DND-41 (cell line): Measurements from ENCODE around the gene CLIP3.

ENCODE experiments used
- ATAC-seq: fragments of 200-7000 bp; cut with Tn5 transposase; 3 replicates; pipeline ENCODE4 v1.9.1; 2021; ENCODE audit warnings: low read depth; ENCODE audit not compliant: insufficient read depth
- DNase-seq: peaks from one replicate; pipeline ENCODE4 v3.0.0-alpha.2; 2020
- H2AFZ ChIP-seq: 2 replicates; pipeline ENCODE4 v1.6.0; 2012; ENCODE audit warnings: low read depth, low read length
- H3K27ac ChIP-seq: 2 replicates; pipeline ENCODE4 v1.5.1; 2012; ENCODE audit warnings: low read length, inconsistent platforms
- H3K27me3 ChIP-seq: fragments of 200-600 bp; sonication (generic); 2 replicates; pipeline ENCODE4 v1.6.0; 2012; ENCODE audit warnings: low read length, mild to moderate bottlenecking, inconsistent platforms; ENCODE audit not compliant: insufficient read depth, poor library complexity
- H3K36me3 ChIP-seq: 2 replicates; pipeline ENCODE4 v1.5.1; 2012; ENCODE audit warnings: low read length, inconsistent platforms; ENCODE audit not compliant: insufficient read depth
- H3K4me1 ChIP-seq: 2 replicates; pipeline ENCODE4 v1.5.1; 2012; ENCODE audit warnings: mild to moderate bottlenecking, low read length; ENCODE audit not compliant: insufficient read depth
- H3K4me2 ChIP-seq: 2 replicates; pipeline ENCODE4 v1.6.0; 2012; ENCODE audit warnings: mild to moderate bottlenecking, moderate library complexity, low read length, inconsistent platforms; ENCODE audit not compliant: insufficient read depth
- H3K4me3 ChIP-seq, 2 experiments: fragments of 200-600 bp in 1 of 2; shearing (Covaris generic) in 1 of 2; 2 replicates each; pipeline ENCODE4 v1.5.1; 2012 to 2016; ENCODE audit warnings: inconsistent platforms in 2 of 2, low read length in 2 of 2, mild to moderate bottlenecking in 2 of 2, low read depth in 1 of 2, moderate library complexity in 1 of 2
- H3K79me2 ChIP-seq: 2 replicates; pipeline ENCODE4 v1.6.0; 2012; ENCODE audit warnings: low read length, inconsistent platforms; ENCODE audit not compliant: insufficient read depth
- H3K9ac ChIP-seq: 2 replicates; pipeline ENCODE4 v1.6.0; 2012; ENCODE audit warnings: low read depth, mild to moderate bottlenecking, inconsistent platforms, low read length, moderate library complexity
- H3K9me3 ChIP-seq: 2 replicates; pipeline ENCODE4 v1.5.1; 2012; ENCODE audit warnings: low read length, moderate library complexity, mild to moderate bottlenecking, inconsistent platforms; ENCODE audit not compliant: insufficient read depth, severe bottlenecking
- H4K20me1 ChIP-seq: 2 replicates; pipeline ENCODE4 v1.6.0; 2012; ENCODE audit warnings: low read length; ENCODE audit not compliant: insufficient read depth
- EZH2 ChIP-seq: IDR thresholded peaks from 3 replicates; pipeline ENCODE4 v1.6.1; 2012; ENCODE audit warnings: borderline replicate concordance, low read depth, mild to moderate bottlenecking, moderate library complexity, low read length, inconsistent platforms; ENCODE audit not compliant: severe bottlenecking
- TF ChIP-seq, protein P1 (sequence below): IDR thresholded peaks from 2 replicates; pipeline ENCODE4 v1.5.1; 2012; ENCODE audit warnings: borderline replicate concordance, low read length, moderate library complexity, mild to moderate bottlenecking; ENCODE audit not compliant: poor library complexity, severe bottlenecking; ENCODE audit errors: extremely low read depth

CLIP3 gene, protein sequence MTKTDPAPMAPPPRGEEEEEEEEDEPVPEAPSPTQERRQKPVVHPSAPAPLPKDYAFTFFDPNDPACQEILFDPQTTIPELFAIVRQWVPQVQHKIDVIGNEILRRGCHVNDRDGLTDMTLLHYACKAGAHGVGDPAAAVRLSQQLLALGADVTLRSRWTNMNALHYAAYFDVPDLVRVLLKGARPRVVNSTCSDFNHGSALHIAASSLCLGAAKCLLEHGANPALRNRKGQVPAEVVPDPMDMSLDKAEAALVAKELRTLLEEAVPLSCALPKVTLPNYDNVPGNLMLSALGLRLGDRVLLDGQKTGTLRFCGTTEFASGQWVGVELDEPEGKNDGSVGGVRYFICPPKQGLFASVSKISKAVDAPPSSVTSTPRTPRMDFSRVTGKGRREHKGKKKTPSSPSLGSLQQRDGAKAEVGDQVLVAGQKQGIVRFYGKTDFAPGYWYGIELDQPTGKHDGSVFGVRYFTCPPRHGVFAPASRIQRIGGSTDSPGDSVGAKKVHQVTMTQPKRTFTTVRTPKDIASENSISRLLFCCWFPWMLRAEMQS

DNA sequence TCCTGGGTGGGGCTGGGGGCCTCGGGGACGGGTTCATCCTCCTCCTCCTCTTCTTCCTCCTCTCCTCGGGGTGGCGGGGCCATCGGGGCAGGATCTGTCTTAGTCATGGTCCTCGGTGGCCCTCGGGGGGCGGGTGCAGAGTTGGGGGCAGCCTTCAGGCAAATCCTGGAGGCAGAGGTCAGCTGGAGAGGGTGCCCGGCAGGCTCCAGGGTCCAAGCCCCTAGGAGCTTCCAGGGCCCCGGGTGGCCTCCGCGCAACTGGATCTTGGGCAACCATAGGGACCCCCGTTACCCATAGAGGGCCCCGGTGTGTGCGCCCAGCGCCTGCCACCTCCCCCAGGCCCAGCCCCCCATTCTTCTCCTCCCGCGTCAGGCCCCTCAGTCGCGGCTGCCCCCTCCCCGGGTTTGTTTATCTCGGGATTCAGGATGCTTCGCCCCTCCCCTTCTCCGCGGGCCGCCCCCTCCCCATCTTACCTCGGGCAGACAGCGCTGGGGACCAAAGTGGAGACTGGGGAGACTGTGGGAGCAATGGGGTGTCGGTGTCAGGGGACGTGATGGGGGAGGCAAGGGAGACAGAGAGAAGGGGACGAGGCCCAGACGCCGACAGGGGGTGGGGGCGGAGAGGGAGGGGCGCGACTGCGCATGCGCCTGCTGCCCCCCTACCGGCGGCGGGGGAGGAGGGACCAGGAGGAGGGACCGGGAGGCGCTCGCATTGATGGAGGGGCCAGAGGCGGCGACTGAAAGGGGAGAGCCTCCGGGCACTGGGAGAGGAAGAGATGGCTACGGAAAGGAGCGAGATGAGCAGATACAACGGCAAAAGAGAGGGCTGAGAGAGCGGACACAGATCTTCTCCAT is at the start of gene CLIP3:
Gene CLIP3, minus strand, starts transcription at position 623 of the 854 bp plus-strand sequence. Its CDS starts 516 bp downstream, at position 107.
- TF ChIP-seq, protein P1, sequence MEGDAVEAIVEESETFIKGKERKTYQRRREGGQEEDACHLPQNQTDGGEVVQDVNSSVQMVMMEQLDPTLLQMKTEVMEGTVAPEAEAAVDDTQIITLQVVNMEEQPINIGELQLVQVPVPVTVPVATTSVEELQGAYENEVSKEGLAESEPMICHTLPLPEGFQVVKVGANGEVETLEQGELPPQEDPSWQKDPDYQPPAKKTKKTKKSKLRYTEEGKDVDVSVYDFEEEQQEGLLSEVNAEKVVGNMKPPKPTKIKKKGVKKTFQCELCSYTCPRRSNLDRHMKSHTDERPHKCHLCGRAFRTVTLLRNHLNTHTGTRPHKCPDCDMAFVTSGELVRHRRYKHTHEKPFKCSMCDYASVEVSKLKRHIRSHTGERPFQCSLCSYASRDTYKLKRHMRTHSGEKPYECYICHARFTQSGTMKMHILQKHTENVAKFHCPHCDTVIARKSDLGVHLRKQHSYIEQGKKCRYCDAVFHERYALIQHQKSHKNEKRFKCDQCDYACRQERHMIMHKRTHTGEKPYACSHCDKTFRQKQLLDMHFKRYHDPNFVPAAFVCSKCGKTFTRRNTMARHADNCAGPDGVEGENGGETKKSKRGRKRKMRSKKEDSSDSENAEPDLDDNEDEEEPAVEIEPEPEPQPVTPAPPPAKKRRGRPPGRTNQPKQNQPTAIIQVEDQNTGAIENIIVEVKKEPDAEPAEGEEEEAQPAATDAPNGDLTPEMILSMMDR, result no peak
- TF ChIP-seq EZH2, result no peak
- no peak within 1 kb of the TSS for H3K4me3 ChIP-seq
- H3K9me3 ChIP-seq, result no peaks in the 10 kb centered on the region
- H3K27ac ChIP-seq, result no peak within 1 kb of the TSS
- no peak within 1 kb of the TSS for H3K4me2 ChIP-seq
- H3K27me3 ChIP-seq, result no peaks in the 10 kb centered on the region
- H4K20me1 ChIP-seq, result no peaks in the 10 kb centered on the region
- H3K4me1 ChIP-seq, result no peaks in the 10 kb centered on the region
- H3K9ac ChIP-seq, result no peak within 1 kb of the TSS
- H3K79me2 ChIP-seq, result no peaks in the 10 kb centered on the region
- ATAC-seq, result no peak
- DNase-seq, result no peak
- no peak within 1 kb of the TSS for H2AFZ ChIP-seq
- peaks cover 30% of the 10 kb centered on the region for H3K36me3 ChIP-seq

DNA sequence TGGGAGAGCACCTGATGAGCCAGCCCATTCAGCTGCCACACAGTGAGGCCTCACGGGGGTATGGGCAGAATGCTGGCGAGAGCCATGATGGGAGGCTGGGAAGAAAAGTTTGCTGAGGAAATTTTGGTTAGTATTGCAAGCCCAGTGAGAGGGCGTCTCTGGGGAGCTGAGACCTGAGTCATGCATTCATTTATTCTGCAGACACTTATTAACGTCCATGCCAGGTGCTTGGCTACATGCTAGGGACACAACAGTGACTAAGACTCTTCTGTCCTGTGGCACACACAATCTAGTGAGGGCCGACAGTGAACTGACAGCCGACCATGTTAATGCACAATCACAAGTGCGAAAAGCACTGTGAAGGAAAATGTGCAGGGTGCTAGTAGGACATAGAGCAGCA is 49.2 kb upstream of the CLIP3 start:
- Histone ChIP-seq H4K20me1 (peaks cover 16% of the 10 kb centered on the region), H3K27me3 (no peaks in the 10 kb centered on the region), H3K36me3 (peaks cover 91% of the 10 kb centered on the region), H3K4me1 (no peaks in the 10 kb centered on the region), H3K9me3 (no peaks in the 10 kb centered on the region), H3K4me2 (no peak overlapping the region), H3K79me2 (peaks cover 10% of the 10 kb centered on the region), H3K9ac (no peak overlapping the region), H3K27ac (no peak overlapping the region), H3K4me3 (no peak overlapping the region), H2AFZ (no peak overlapping the region)
- TF ChIP-seq, protein P1, result no peak
- no peak for TF ChIP-seq EZH2
- no peak for DNase-seq
- no peak for ATAC-seq

DNA sequence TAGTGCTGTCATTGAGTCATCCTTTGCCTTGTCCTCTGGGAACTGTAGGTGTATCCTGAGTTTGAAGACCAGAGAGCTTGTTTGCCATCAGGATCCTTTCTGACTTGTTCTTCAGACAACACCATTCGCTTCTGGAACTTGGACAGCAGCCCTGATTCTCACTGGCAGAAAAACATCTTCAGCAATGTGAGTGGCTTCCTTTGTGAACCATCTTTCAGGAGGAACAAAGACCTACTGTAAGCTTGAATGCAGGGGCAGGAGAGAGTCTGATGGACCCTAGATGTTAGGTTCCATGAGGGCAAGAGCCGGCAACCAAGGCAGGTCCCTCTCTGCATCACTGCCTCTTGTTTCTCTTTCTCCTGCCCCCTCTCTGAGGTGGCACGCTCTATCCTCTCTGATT is 48.7 kb upstream of the CLIP3 start:
- Histone ChIP-seq H3K9ac (no peak overlapping the region), H4K20me1 (peaks cover 16% of the 10 kb centered on the region), H3K4me3 (no peak overlapping the region), H3K79me2 (peaks cover 10% of the 10 kb centered on the region), H3K27me3 (no peaks in the 10 kb centered on the region), H3K4me2 (no peak overlapping the region), H3K9me3 (no peaks in the 10 kb centered on the region), H3K4me1 (no peaks in the 10 kb centered on the region), H3K36me3 (peaks cover 90% of the 10 kb centered on the region), H3K27ac (no peak overlapping the region), H2AFZ (no peak overlapping the region)
- TF ChIP-seq, protein P1, result no peak
- TF ChIP-seq EZH2, result no peak
- DNase-seq (no peak), ATAC-seq (no peak)
